Stimulated activated memory B cell treated with anti-CD40 and anti-IgM and Interleukin-4, amounts not matched to agents 10 μg/mL and 1 μg/mL and 100 μg/mL, for 72 hours (primary cell): ENCODE measurements around the gene CLEC18B.
"Not testable (repeated sequence)": the region's sequence is repeated elsewhere in the genome, so short reads cannot be mapped to it uniquely, and the experiment has no call there.

Experiments
- ATAC-seq: fragments of 150-1000 bp; cut with Tn5 transposase; 2 replicates; pipeline ENCODE4 v1.10.0; 2021
- H3K27ac Mint-ChIP-seq: one replicate; pipeline ENCODE4 v1.8.0; 2022; ENCODE audit warnings: mild to moderate bottlenecking, mixed read lengths
- H3K27me3 Mint-ChIP-seq: one replicate; pipeline ENCODE4 v1.8.0; 2022; ENCODE audit warnings: mixed read lengths
- H3K36me3 Mint-ChIP-seq: one replicate; pipeline ENCODE4 v1.8.0; 2022; ENCODE audit warnings: mixed read lengths
- H3K4me1 Mint-ChIP-seq: one replicate; pipeline ENCODE4 v1.8.0; 2022; ENCODE audit warnings: mixed read lengths
- H3K4me3 Mint-ChIP-seq: one replicate; pipeline ENCODE4 v1.8.0; 2022; ENCODE audit warnings: mild to moderate bottlenecking, moderate library complexity, mixed read lengths
- H3K9me3 Mint-ChIP-seq: one replicate; pipeline ENCODE4 v1.8.0; 2022; ENCODE audit warnings: mixed read lengths

The CLEC18B gene

GRCh38 chr16:74396521-74397017, 24.7 kb downstream of the CLEC18B start:
- not testable (repeated sequence) for H3K36me3 Mint-ChIP-seq, H3K4me3 Mint-ChIP-seq, H3K27ac Mint-ChIP-seq, H3K9me3 Mint-ChIP-seq, H3K4me1 Mint-ChIP-seq, ATAC-seq
- peaks cover 11% of the 10 kb centered on the region for H3K27me3 Mint-ChIP-seq

GRCh38 chr16:74394604-74395003, 26.7 kb downstream of the CLEC18B start:
- not testable (repeated sequence) for H3K9me3 Mint-ChIP-seq, H3K27ac Mint-ChIP-seq, H3K4me3 Mint-ChIP-seq, H3K4me1 Mint-ChIP-seq, ATAC-seq, H3K27me3 Mint-ChIP-seq, H3K36me3 Mint-ChIP-seq

GRCh38 chr16:74394131-74394530, 27.1 kb downstream of the CLEC18B start:
- H3K4me3 Mint-ChIP-seq, H3K36me3 Mint-ChIP-seq, H3K4me1 Mint-ChIP-seq, H3K27me3 Mint-ChIP-seq, ATAC-seq, H3K9me3 Mint-ChIP-seq, H3K27ac Mint-ChIP-seq: not testable (repeated sequence)

GRCh38 chr16:74391454-74392050, 29.7 kb downstream of the CLEC18B start:
- not testable (repeated sequence) for H3K36me3 Mint-ChIP-seq, H3K4me3 Mint-ChIP-seq, H3K27me3 Mint-ChIP-seq, H3K9me3 Mint-ChIP-seq, H3K27ac Mint-ChIP-seq, H3K4me1 Mint-ChIP-seq, ATAC-seq

GRCh38 chr16:74382339-74383034, 38.8 kb downstream of the CLEC18B start:
- not testable (repeated sequence) for H3K4me1 Mint-ChIP-seq, H3K4me3 Mint-ChIP-seq, H3K9me3 Mint-ChIP-seq, ATAC-seq, H3K27me3 Mint-ChIP-seq, H3K36me3 Mint-ChIP-seq, H3K27ac Mint-ChIP-seq

- not testable (repeated sequence) for H3K27me3 Mint-ChIP-seq, H3K36me3 Mint-ChIP-seq, H3K4me3 Mint-ChIP-seq, ATAC-seq, H3K9me3 Mint-ChIP-seq, H3K27ac Mint-ChIP-seq, H3K4me1 Mint-ChIP-seq
Measured at GRCh38 chr16:74373847-74374184, 47.5 kb downstream of the CLEC18B start.

GRCh38 chr16:74372953-74373846, 48.1 kb downstream of the CLEC18B start:
- H3K9me3 Mint-ChIP-seq: no peaks in the 10 kb centered on the region
- H3K27ac Mint-ChIP-seq: no peak overlapping the region
- H3K36me3 Mint-ChIP-seq: no peaks in the 10 kb centered on the region
- H3K27me3 Mint-ChIP-seq: no peaks in the 10 kb centered on the region
- no peaks in the 10 kb centered on the region for H3K4me1 Mint-ChIP-seq
- no peak for ATAC-seq
- H3K4me3 Mint-ChIP-seq: no peak overlapping the region

- Mint-ChIP-seq H3K4me3 (no peak overlapping the region), H3K9me3 (no peaks in the 10 kb centered on the region), H3K27ac (no peak overlapping the region), H3K36me3 (no peaks in the 10 kb centered on the region), H3K4me1 (peaks cover 2% of the 10 kb centered on the region), H3K27me3 (no peaks in the 10 kb centered on the region)
- no peak for ATAC-seq
Measured at GRCh38 chr16:74372369-74372768, 48.9 kb downstream of the CLEC18B start.

GRCh38 chr16:74370338-74371135, 50.7 kb downstream of the CLEC18B start:
- not testable (repeated sequence) for H3K4me3 Mint-ChIP-seq, H3K27me3 Mint-ChIP-seq, H3K36me3 Mint-ChIP-seq, H3K27ac Mint-ChIP-seq, H3K9me3 Mint-ChIP-seq, ATAC-seq
- peaks cover 13% of the 10 kb centered on the region for H3K4me1 Mint-ChIP-seq

GRCh38 chr16:74368002-74368911, 53.0 kb downstream of the CLEC18B start:
- H3K4me1 Mint-ChIP-seq: peaks cover 13% of the 10 kb centered on the region
- not testable (repeated sequence) for H3K27me3 Mint-ChIP-seq, H3K9me3 Mint-ChIP-seq, H3K36me3 Mint-ChIP-seq
- H3K4me3 Mint-ChIP-seq: peak overlapping the region; percentile 96
- ATAC-seq: peak; percentile 99
- H3K27ac Mint-ChIP-seq: peak overlapping the region; percentile 90

GRCh38 chr16:74367469-74368001, 53.7 kb downstream of the CLEC18B start:
- peak overlapping the region; percentile 90 for H3K27ac Mint-ChIP-seq
- peak; percentile 70 for ATAC-seq
- peak overlapping the region; percentile 96 for H3K4me3 Mint-ChIP-seq
- not testable (repeated sequence) for H3K27me3 Mint-ChIP-seq, H3K9me3 Mint-ChIP-seq, H3K36me3 Mint-ChIP-seq
- H3K4me1 Mint-ChIP-seq: peaks cover 13% of the 10 kb centered on the region

GRCh38 chr16:74361646-74362610, 59.4 kb downstream of the CLEC18B start:
- H3K36me3 Mint-ChIP-seq, H3K27ac Mint-ChIP-seq, H3K27me3 Mint-ChIP-seq, H3K9me3 Mint-ChIP-seq, H3K4me3 Mint-ChIP-seq: not testable (repeated sequence)
- peaks cover 13% of the 10 kb centered on the region for H3K4me1 Mint-ChIP-seq
- ATAC-seq: peak; percentile 46
